Measurements from ENCODE around the gene FADS1.

FADS1 gene

GRCh38 chr11:61846362-61847020, 29.7 kb upstream of the FADS1 start:
- H3K4me3 ChIP-seq (ENCODE audit: low read depth, low read length), result no peak overlapping the region

GRCh38 chr11:61844909-61845565, 28.2 kb upstream of the FADS1 start:
- H3K4me3 ChIP-seq (ENCODE audit: low read depth, low read length), result no peak overlapping the region

- no peak overlapping the region for H3K4me3 ChIP-seq (ENCODE audit: low read depth, low read length)
These were observed 25.7 kb upstream of the FADS1 start for GRCh38 chr11:61842528-61842820.

- H3K4me3 ChIP-seq (ENCODE audit: low read depth, low read length), result no peak overlapping the region
These were observed 25.1 kb upstream of the FADS1 start for GRCh38 chr11:61841636-61842527.

- H3K4me3 ChIP-seq (ENCODE audit: low read depth, low read length), result no peak overlapping the region
These were observed 23.6 kb upstream of the FADS1 start for GRCh38 chr11:61840371-61840770.

GRCh38 chr11:61839742-61840141, 22.9 kb upstream of the FADS1 start:
- no peak overlapping the region for H3K4me3 ChIP-seq (ENCODE audit: low read depth, low read length)

- no peak overlapping the region for H3K4me3 ChIP-seq (ENCODE audit: low read depth, low read length)
These were observed 22.1 kb upstream of the FADS1 start for GRCh38 chr11:61838921-61839320.

- H3K4me3 ChIP-seq (ENCODE audit: low read depth, low read length), result no peak overlapping the region
These were observed 21.7 kb upstream of the FADS1 start for GRCh38 chr11:61838501-61838900.

GRCh38 chr11:61837411-61838005, 20.7 kb upstream of the FADS1 start:
- H3K4me3 ChIP-seq (ENCODE audit: low read depth, low read length), result no peak overlapping the region

GRCh38 chr11:61836193-61836592, 19.4 kb upstream of the FADS1 start:
- no peak overlapping the region for H3K4me3 ChIP-seq (ENCODE audit: low read depth, low read length)

GRCh38 chr11:61834278-61835048, 17.7 kb upstream of the FADS1 start:
- H3K4me3 ChIP-seq (ENCODE audit: low read depth, low read length), result no peak overlapping the region

GRCh38 chr11:61833926-61834277, 17.1 kb upstream of the FADS1 start:
- no peak overlapping the region for H3K4me3 ChIP-seq (ENCODE audit: low read depth, low read length)

GRCh38 chr11:61833471-61833870, 16.7 kb upstream of the FADS1 start:
- no peak overlapping the region for H3K4me3 ChIP-seq (ENCODE audit: low read depth, low read length)

GRCh38 chr11:61832754-61833153, 16.0 kb upstream of the FADS1 start:
- no peak overlapping the region for H3K4me3 ChIP-seq (ENCODE audit: low read depth, low read length)

- no peak overlapping the region for H3K4me3 ChIP-seq (ENCODE audit: low read depth, low read length)
These were observed 15.4 kb upstream of the FADS1 start for GRCh38 chr11:61832207-61832606.

- peak overlapping the region; percentile 90 for H3K4me3 ChIP-seq (ENCODE audit: low read depth, low read length)
These were observed 13.7 kb upstream of the FADS1 start for GRCh38 chr11:61830237-61831105.

- peak overlapping the region; percentile 90 for H3K4me3 ChIP-seq (ENCODE audit: low read depth, low read length)
These were observed 13.0 kb upstream of the FADS1 start for GRCh38 chr11:61829806-61830205.

- peak overlapping the region; percentile 90 for H3K4me3 ChIP-seq (ENCODE audit: low read depth, low read length)
These were observed 12.0 kb upstream of the FADS1 start for GRCh38 chr11:61828629-61829407.

GRCh38 chr11:61828379-61828628, 11.5 kb upstream of the FADS1 start:
- H3K4me3 ChIP-seq (ENCODE audit: low read depth, low read length), result peak overlapping the region; percentile 90
